H1 (cell line): ENCODE results near the gene MTG1. TPM values are rescaled to one million over a fixed set of nuclear protein-coding genes. Genes with fewer than 3 reads are reported as not detected.

Source experiments
- CTCF ChIA-PET: fragments of 300-600 bp; sonication (Branson Sonifier 250); formaldehyde crosslinking; loops from one replicate; lab custom pipeline; 2021; ENCODE audit not compliant: partially characterized antibody; lab: Charles Lee
- POLR2A ChIA-PET: fragments of 300-600 bp; sonication (Branson Sonifier 250); formaldehyde crosslinking; loops from one replicate; lab custom pipeline; 2021; ENCODE audit warnings: inconsistent platforms; ENCODE audit not compliant: partially characterized antibody; lab: Charles Lee
- DNase-seq, 2 experiments: peaks; one replicate each; pipeline versions ENCODE4 v3.0.0 to v3.0.0-alpha.2; 2010 to 2022; ENCODE audit warnings: low spot score in 2 of 2, low read depth in 1 of 2, mixed read lengths in 1 of 2
- FAIRE-seq: peaks from 2 replicates; lab custom pipeline; 2011; peaks lifted over from hg19 to GRCh38; lab: Jason Lieb, UNC
- H2AFZ ChIP-seq: 2 replicates; pipeline ENCODE4 v1.8.1; 2012; ENCODE audit warnings: low read length, inconsistent platforms
- H2AK5ac ChIP-seq: 2 replicates; pipeline ENCODE4 v1.6.1; 2013; ENCODE audit warnings: low read depth, low read length
- H2BK120ac ChIP-seq: replicated peaks from 2 replicates; pipeline ENCODE3; 2013; ENCODE audit warnings: low read depth, low read length, inconsistent platforms
- H2BK12ac ChIP-seq: 2 replicates; pipeline ENCODE4 v1.6.1; 2013; ENCODE audit warnings: low read depth, low read length
- H2BK15ac ChIP-seq: 2 replicates; pipeline ENCODE4 v1.6.1; 2013; ENCODE audit warnings: low read length
- H2BK20ac ChIP-seq: 2 replicates; pipeline ENCODE4 v1.6.1; 2013; ENCODE audit warnings: low read length
- H2BK5ac ChIP-seq: 2 replicates; pipeline ENCODE4 v1.6.1; 2013; ENCODE audit warnings: low read depth, low read length
- H3K14ac ChIP-seq: 2 replicates; pipeline ENCODE4 v1.6.1; 2013; ENCODE audit warnings: inconsistent platforms; ENCODE audit not compliant: insufficient read length
- H3K18ac ChIP-seq: 2 replicates; pipeline ENCODE4 v1.6.1; 2013; ENCODE audit warnings: low read length; ENCODE audit errors: extremely low read depth
- H3K23ac ChIP-seq: 2 replicates; pipeline ENCODE4 v1.6.1; 2013; ENCODE audit warnings: inconsistent platforms; ENCODE audit not compliant: insufficient read length
- H3K23me2 ChIP-seq: 2 replicates; pipeline ENCODE4 v1.6.1; 2013; ENCODE audit warnings: low read depth, low read length
- H3K27ac ChIP-seq: 2 replicates; pipeline ENCODE4 v1.6.1; 2011; ENCODE audit warnings: low read depth, low read length, inconsistent platforms
- H3K27me3 ChIP-seq, 4 experiments: replicated peaks in 1 of 4; 1 replicate in 1 of 4; 2 replicates in 3 of 4; pipeline versions ENCODE4 v1.6.1 to v1.8.1; 2011 to 2013; ENCODE audit warnings: low read length in 3 of 4, mild to moderate bottlenecking in 3 of 4, inconsistent platforms in 2 of 4, mixed read lengths in 2 of 4, moderate library complexity in 1 of 4; ENCODE audit not compliant: control insufficient read depth in 3 of 4, insufficient read depth in 3 of 4; ENCODE audit errors: extremely low read depth in 1 of 4
- H3K36me3 ChIP-seq, 4 experiments: 2 replicates each; pipeline versions ENCODE4 v1.6.1 to v1.8.1; 2011 to 2013; ENCODE audit warnings: mild to moderate bottlenecking in 4 of 4, low read length in 3 of 4, moderate library complexity in 2 of 4, control low read depth in 1 of 4, inconsistent platforms in 1 of 4; ENCODE audit not compliant: insufficient read depth in 4 of 4, control insufficient read depth in 2 of 4
- H3K4ac ChIP-seq: replicated peaks from 2 replicates; pipeline ENCODE3; 2013; ENCODE audit warnings: low read length, low read depth, mixed read lengths, inconsistent platforms; ENCODE audit not compliant: insufficient read length
- H3K4me1 ChIP-seq, 4 experiments: replicated peaks in 1 of 4; 1 replicate in 1 of 4; 2 replicates in 3 of 4; pipeline versions ENCODE4 v1.6.1 to v1.8.1; 2011 to 2013; ENCODE audit warnings: low read length in 3 of 4, inconsistent platforms in 2 of 4, mixed read lengths in 1 of 4; ENCODE audit not compliant: insufficient read depth in 4 of 4, control insufficient read depth in 3 of 4
- H3K4me2 ChIP-seq, 2 experiments: 2 replicates each; pipeline versions ENCODE4 v1.6.1 to v1.8.1; 2011 to 2013; ENCODE audit warnings: low read depth in 2 of 2, low read length in 2 of 2, control low read depth in 1 of 2, inconsistent platforms in 1 of 2, mild to moderate bottlenecking in 1 of 2; ENCODE audit not compliant: insufficient read depth in 1 of 2
- H3K4me3 ChIP-seq, 4 experiments: fragments of 200-600, 300-600 bp in 1 of 4; sonication (generic), shearing (Covaris generic), sonication (Bioruptor Twin) in 1 of 4; 2 replicates each; pipeline versions ENCODE4 v1.5.1 to v1.8.1; 2011 to 2016; ENCODE audit warnings: low read length in 4 of 4, low read depth in 3 of 4, control low read depth in 2 of 4, inconsistent platforms in 2 of 4, mild to moderate bottlenecking in 2 of 4, mixed read lengths in 1 of 4, moderate library complexity in 1 of 4; ENCODE audit not compliant: insufficient read depth in 2 of 4; ENCODE audit errors: extremely low read depth in 1 of 4
- H3K56ac ChIP-seq: replicated peaks from 2 replicates; pipeline ENCODE3; 2013; ENCODE audit warnings: low read depth, mild to moderate bottlenecking, mixed read lengths, low read length, inconsistent platforms; ENCODE audit not compliant: insufficient read length
- H3K79me1 ChIP-seq: 2 replicates; pipeline ENCODE4 v1.6.1; 2013; ENCODE audit warnings: low read depth, low read length, control low read depth
- H3K79me2 ChIP-seq, 2 experiments: 2 replicates each; pipeline versions ENCODE4 v1.6.1 to v1.8.1; 2012 to 2013; ENCODE audit warnings: low read length in 2 of 2, mild to moderate bottlenecking in 2 of 2, inconsistent platforms in 1 of 2; ENCODE audit not compliant: insufficient read depth in 2 of 2, control insufficient read depth in 1 of 2
- H3K9ac ChIP-seq, 4 experiments: replicated peaks in 1 of 4; 1 replicate in 1 of 4; 2 replicates in 3 of 4; pipeline versions ENCODE4 v1.6.1 to v1.8.1; 2011 to 2013; ENCODE audit warnings: low read depth in 3 of 4, low read length in 3 of 4, control low read depth in 2 of 4, mild to moderate bottlenecking in 2 of 4, moderate library complexity in 2 of 4, inconsistent platforms in 1 of 4; ENCODE audit errors: extremely low read depth in 1 of 4
- H3K9me3 ChIP-seq, 2 experiments: 2 replicates each; pipeline versions ENCODE4 v1.6.1 to v1.8.1; 2012 to 2013; ENCODE audit warnings: mild to moderate bottlenecking in 2 of 2, moderate library complexity in 2 of 2, control low read depth in 1 of 2, inconsistent platforms in 1 of 2, low read depth in 1 of 2, low read length in 1 of 2, mixed read lengths in 1 of 2; ENCODE audit not compliant: insufficient read depth in 2 of 2
- H4K20me1 ChIP-seq, 2 experiments: replicated peaks in 1 of 2; 2 replicates each; pipeline versions ENCODE3 to v1.8.1; 2011 to 2013; ENCODE audit warnings: inconsistent platforms in 2 of 2, low read length in 2 of 2, mild to moderate bottlenecking in 1 of 2; ENCODE audit not compliant: insufficient read depth in 2 of 2, control insufficient read depth in 1 of 2
- H4K5ac ChIP-seq: 2 replicates; pipeline ENCODE4 v1.6.1; 2013; ENCODE audit warnings: low read length, low read depth, mixed read lengths, inconsistent platforms; ENCODE audit not compliant: insufficient read length
- H4K8ac ChIP-seq: 2 replicates; pipeline ENCODE4 v1.8.0; 2013; ENCODE audit warnings: mild to moderate bottlenecking, moderate library complexity, low read length, inconsistent platforms; ENCODE audit not compliant: insufficient read depth; ENCODE audit errors: extremely low read depth
- H4K91ac ChIP-seq: replicated peaks from 2 replicates; pipeline ENCODE3; 2013; ENCODE audit warnings: low read length, mixed read lengths, inconsistent platforms; ENCODE audit not compliant: insufficient read length
- ATF2 ChIP-seq: IDR thresholded peaks from 2 replicates; pipeline ENCODE4 v1.6.1; 2012; ENCODE audit warnings: low read length, inconsistent platforms
- BACH1 ChIP-seq: IDR thresholded peaks from 2 replicates; pipeline ENCODE4 v1.6.1; 2012; ENCODE audit warnings: low read length, improper control_type of control experiment
- CBX5 ChIP-seq: fragments of 300-800, 300-1000 bp; sonication (generic); IDR thresholded peaks from 2 replicates; pipeline ENCODE4 v1.7.1; 2016; ENCODE audit warnings: antibody characterized with exemption, low read length, low read depth
- E2F6 ChIP-seq: IDR thresholded peaks from 2 replicates; pipeline ENCODE4 v1.6.1; 2012; ENCODE audit warnings: inconsistent platforms
- KDM1A ChIP-seq: fragments of 200-600, 300-600 bp; sonication (generic); IDR thresholded peaks from 2 replicates; pipeline ENCODE4 v1.7.1; 2016; ENCODE audit warnings: mild to moderate bottlenecking, low read length, borderline replicate concordance
- RFX5 ChIP-seq: IDR thresholded peaks from 2 replicates; pipeline ENCODE4 v1.6.1; 2011; ENCODE audit warnings: low read depth, low read length, improper control_type of control experiment, borderline replicate concordance
- SAP30 ChIP-seq: fragments of 300-600 bp; sonication (generic); IDR thresholded peaks from 2 replicates; pipeline ENCODE4 v1.7.1; 2012; ENCODE audit warnings: low read length, moderate library complexity, mild to moderate bottlenecking, inconsistent platforms; ENCODE audit not compliant: insufficient read depth, insufficient replicate concordance
- SRF ChIP-seq: IDR thresholded peaks from 2 replicates; pipeline ENCODE4 v1.6.1; 2011; ENCODE audit warnings: mild to moderate bottlenecking, low read depth, low read length, moderate library complexity
- TAF7 ChIP-seq: optimal IDR thresholded peaks from 2 replicates; pipeline ENCODE3; 2011; ENCODE audit warnings: low read depth, mild to moderate bottlenecking, inconsistent platforms, low read length, moderate library complexity, borderline replicate concordance
- TCF12 ChIP-seq: IDR thresholded peaks from 2 replicates; pipeline ENCODE4 v1.6.1; 2011; ENCODE audit warnings: low read depth, mild to moderate bottlenecking, low read length
- WGBS, 2 experiments: shearing (Covaris generic) in 1 of 2; methylation state at CpG; one replicate each; pipeline versions ENCODE4 v1.1.6 to v1.1.7; 2013 to 2015; ENCODE audit warnings: low lambda C conversion rate in 2 of 2, mixed read lengths in 2 of 2, inconsistent platforms in 1 of 2, low coverage in 1 of 2, missing lambda C conversion rate in 1 of 2; ENCODE audit not compliant: insufficient replicate concordance in 2 of 2, insufficient coverage in 1 of 2, insufficient read length in 1 of 2; ENCODE audit errors: extremely low coverage in 1 of 2, missing lambda C conversion rate in 1 of 2; 5-methylcytosine and 5-hydroxymethylcytosine counted together
- polyA plus RNA-seq, 7 experiments: library from polyadenylated mRNA; depleted of rRNA in 3 of 7; stranded (reverse) in 5 of 7; unstranded in 2 of 7; fragments of >200 nt in 5 of 7; fragments of 200-250 nt in 2 of 7; gene quantifications; 1 replicate in 5 of 7; 2 replicates in 1 of 7; 4 replicates in 1 of 7; pipeline versions ENCODE4 v1.2.1 to v1.2.3, GENCODE V29; 2011 to 2013; ENCODE audit warnings: missing spikeins in 2 of 7, mixed read lengths in 2 of 7
- total RNA-seq: library from RNA; stranded (reverse); fragmentation: NEBNext Ultra II Directional; extraction: Animal tissue kit (Norgen Biotek cat#: 25700); gene quantifications from 2 replicates; pipeline ENCODE4 v1.2.1, GENCODE V29; 2021

Gene MTG1
- total and polyA plus RNA-seq, 2 of the 8 experiments (the other 6 are each of a cell fraction or from before 2014, with no cell fraction given), result 56.6 to 81.6 TPM

- H2AK5ac ChIP-seq, result no peak overlapping the region
- H3K27me3 ChIP-seq, result no peaks in the 10 kb centered on the region
- no peak overlapping the region for H2BK15ac ChIP-seq
- peaks cover 0 to 17% of the 10 kb centered on the region in 2 experiments; a peak in 2 of 4 replicates for H3K79me2 ChIP-seq
- no peak overlapping the region for H2AFZ ChIP-seq
- no peak for FAIRE-seq
- H3K79me1 ChIP-seq, result peaks cover 1% of the 10 kb centered on the region
- H2BK12ac ChIP-seq, result no peak overlapping the region
- no peak overlapping the region for H4K91ac ChIP-seq
- no peak overlapping the region for H3K4me3 ChIP-seq
- no peaks in the 10 kb centered on the region for H3K9me3 ChIP-seq
- CTCF ChIA-PET, result interaction anchor here (1.6 to 1.9 kb wide), 2 partner anchors 62 to 64 kb away, joined by 4 to 5 read pairs; no protein-coding TSS in a partner anchor
- no peak overlapping the region for H2BK20ac ChIP-seq
- H3K4me1 ChIP-seq, result peaks cover 0 to 3% (median 0%) of the 10 kb centered on the region in 4 experiments; a peak in 3 of 7 replicates
- H2BK120ac ChIP-seq, result no peak overlapping the region
- no peak overlapping the region for H3K18ac ChIP-seq
- H3K23ac ChIP-seq, result no peak overlapping the region
- H3K36me3 ChIP-seq, result peaks cover 3 to 6% (median 4%) of the 10 kb centered on the region in 4 experiments; a peak in 4 of 8 replicates
- no peak overlapping the region for H4K5ac ChIP-seq
- H4K8ac ChIP-seq, result no peak overlapping the region
- no peak overlapping the region for H3K14ac ChIP-seq
- POLR2A ChIA-PET, result interaction anchor here (0.6 to 6.0 kb wide), 5 partner anchors 10 to 36 kb away, joined by 3 to 25 read pairs (median 4); partner anchors contain the start of gene PAOX
- 94% methylated on average over 11 of the region's 12 CpGs; no CpG with 5 or more reads in 1 of the 2 experiments for WGBS, 2 experiments
- H3K27ac ChIP-seq, result no peak overlapping the region
- DNase-seq, result no peak
- H3K56ac ChIP-seq, result no peak overlapping the region
- H3K4me2 ChIP-seq, result no peak overlapping the region
- no peak overlapping the region for H3K9ac ChIP-seq
- no peak overlapping the region for H2BK5ac ChIP-seq
- peaks cover 0 to 2% of the 10 kb centered on the region in 2 experiments for H4K20me1 ChIP-seq
- H3K23me2 ChIP-seq, result peaks cover 2% of the 10 kb centered on the region; the same call in 1 of the 2 replicates
- no peak overlapping the region for H3K4ac ChIP-seq
- TF ChIP-seq TCF12, result no peak
- no peak for TF ChIP-seq TAF7
- no peak for TF ChIP-seq E2F6
- TF ChIP-seq CBX5, result no peak
- no peak for TF ChIP-seq SRF
- TF ChIP-seq RFX5, result no peak
- no peak for TF ChIP-seq BACH1
- TF ChIP-seq SAP30, result no peak
- no peak for TF ChIP-seq KDM1A
- no peak for TF ChIP-seq ATF2
These were observed 2.7 kb upstream of the MTG1 start for GRCh38 chr10:133391249-133391635.
